ENCODE results near the gene PACSIN2.

DNA sequence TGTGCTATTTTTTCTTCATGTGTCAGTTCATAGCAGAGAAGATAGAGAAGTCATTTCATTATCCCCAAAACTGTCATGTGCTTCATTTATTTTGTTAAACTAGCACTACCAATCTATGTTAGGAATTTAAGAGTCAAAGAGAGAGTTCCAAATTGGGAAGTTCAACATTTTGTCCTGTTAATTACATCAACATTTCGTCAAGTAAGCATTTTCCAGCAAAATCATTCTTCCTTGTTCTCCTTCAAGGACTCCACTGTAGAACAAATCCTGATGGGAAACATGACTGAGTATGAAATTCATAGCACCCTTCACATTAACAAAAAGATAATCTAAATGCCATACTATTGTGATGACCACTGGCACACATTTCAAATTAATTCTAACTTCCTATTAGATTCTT is 59.1 kb downstream of the PACSIN2 start:
- TF ChIP-seq, protein P1, sequence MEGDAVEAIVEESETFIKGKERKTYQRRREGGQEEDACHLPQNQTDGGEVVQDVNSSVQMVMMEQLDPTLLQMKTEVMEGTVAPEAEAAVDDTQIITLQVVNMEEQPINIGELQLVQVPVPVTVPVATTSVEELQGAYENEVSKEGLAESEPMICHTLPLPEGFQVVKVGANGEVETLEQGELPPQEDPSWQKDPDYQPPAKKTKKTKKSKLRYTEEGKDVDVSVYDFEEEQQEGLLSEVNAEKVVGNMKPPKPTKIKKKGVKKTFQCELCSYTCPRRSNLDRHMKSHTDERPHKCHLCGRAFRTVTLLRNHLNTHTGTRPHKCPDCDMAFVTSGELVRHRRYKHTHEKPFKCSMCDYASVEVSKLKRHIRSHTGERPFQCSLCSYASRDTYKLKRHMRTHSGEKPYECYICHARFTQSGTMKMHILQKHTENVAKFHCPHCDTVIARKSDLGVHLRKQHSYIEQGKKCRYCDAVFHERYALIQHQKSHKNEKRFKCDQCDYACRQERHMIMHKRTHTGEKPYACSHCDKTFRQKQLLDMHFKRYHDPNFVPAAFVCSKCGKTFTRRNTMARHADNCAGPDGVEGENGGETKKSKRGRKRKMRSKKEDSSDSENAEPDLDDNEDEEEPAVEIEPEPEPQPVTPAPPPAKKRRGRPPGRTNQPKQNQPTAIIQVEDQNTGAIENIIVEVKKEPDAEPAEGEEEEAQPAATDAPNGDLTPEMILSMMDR (IDR thresholded peaks at IDR 0.05) = no peak
- TF ChIP-seq POLR2A (IDR thresholded peaks at IDR 0.05) = no peak
